NB4 (cell line): ENCODE measurements around the gene GMPS.

Source experiments
- CTCF ChIP-seq: IDR thresholded peaks from one replicate; pipeline ENCODE4 v1.5.1; 2012; ENCODE audit warnings: low read depth, low read length
- MAX ChIP-seq: IDR thresholded peaks from 2 replicates; pipeline ENCODE4 v1.6.1; 2011; ENCODE audit warnings: low read depth, low read length
- MYC ChIP-seq: IDR thresholded peaks from 2 replicates; pipeline ENCODE4 v1.6.1; 2011; ENCODE audit warnings: low read depth, low read length
- POLR2A ChIP-seq: IDR thresholded peaks from 2 replicates; pipeline ENCODE4 v1.6.1; 2011; ENCODE audit warnings: mild to moderate bottlenecking; ENCODE audit not compliant: insufficient read length; ENCODE audit errors: extremely low read depth

GRCh38 chr3:155991847-155992246, 121.4 kb downstream of the GMPS start:
- TF ChIP-seq CTCF = no peak
- no peak for TF ChIP-seq POLR2A
- no peak for TF ChIP-seq MAX
- TF ChIP-seq MYC = no peak
